ENCODE results near the gene KCNQ1.

Gene KCNQ1

GRCh38 chr11:2653198-2653551, 208.4 kb downstream of the KCNQ1 start:
- DNase-seq (ENCODE audit: low read depth): no peak

DNA sequence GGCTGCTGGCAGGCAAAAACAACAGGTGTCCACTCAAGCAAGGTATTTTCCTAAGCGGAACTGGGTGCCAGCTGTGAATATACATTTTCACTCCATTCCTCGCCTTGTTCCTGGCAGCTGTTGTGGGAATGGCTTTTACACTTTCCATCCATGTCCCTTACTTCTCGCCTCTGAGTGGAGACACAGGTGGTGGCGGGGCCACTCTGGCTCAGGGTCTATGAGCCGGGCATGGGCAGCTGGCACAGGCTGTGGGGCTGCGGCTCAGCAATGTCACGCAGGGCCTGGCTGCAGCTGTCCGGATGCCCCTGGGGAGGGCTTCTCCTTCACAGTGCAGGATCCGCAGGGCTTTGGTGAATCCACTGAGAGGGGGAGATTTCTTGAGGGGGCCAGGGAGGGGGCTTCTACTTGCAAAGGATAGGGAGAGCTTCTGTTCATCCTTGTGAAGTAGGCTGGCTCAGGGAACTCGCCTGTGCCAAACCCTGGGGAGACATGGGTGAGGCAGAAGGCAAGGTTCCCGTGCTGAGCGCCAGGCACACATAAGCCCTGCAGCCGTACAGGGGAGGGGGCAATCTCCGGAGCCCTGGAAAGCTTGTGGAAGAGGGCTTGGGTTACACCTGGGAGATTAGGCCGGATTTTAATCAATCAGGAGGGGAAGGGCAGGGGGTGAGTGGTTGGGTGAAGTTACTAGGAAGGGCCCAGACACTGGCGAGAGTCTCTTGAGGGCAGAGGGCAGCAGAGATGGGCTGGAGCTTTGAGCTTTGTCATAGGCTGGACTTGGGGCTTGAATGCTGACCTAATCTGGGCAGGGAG, 209.3 kb downstream of the KCNQ1 start:
- DNase-seq (ENCODE audit: low read depth): no peak

DNA sequence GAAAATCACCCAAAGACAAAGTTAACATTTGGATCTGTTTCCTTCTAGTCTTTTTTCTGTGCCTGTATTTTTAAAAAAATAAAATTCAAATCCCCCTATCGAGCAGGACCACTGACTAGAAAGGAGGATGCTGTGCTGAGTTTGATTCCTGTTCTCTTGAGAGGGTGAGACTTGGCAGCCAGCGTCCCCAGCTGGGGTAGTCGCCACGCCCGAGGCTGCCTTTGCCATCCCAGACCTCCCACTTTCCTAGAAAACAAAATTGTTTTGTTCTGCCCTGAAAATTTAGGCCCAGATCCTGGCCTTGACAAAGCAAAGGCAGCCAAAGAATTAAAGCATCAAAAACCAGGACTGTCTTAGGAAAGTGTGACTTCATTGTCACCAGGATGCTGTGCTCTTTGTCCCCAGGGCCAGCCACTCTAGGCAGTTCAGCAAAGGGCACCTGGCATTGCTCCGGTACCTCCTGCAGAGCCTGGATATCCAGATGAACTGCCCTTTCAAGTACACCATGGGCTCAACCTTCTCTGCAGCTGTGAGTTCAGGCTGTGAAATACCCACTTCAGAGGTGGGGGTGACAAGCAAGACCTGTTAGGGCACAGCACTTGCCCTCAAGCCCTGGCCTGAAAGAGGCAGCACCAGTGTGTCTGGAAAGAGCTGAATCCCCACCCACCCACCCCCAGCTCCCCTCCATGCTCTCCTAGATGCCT, 210.4 kb downstream of the KCNQ1 start:
- no peak for DNase-seq (ENCODE audit: low read depth)

DNA sequence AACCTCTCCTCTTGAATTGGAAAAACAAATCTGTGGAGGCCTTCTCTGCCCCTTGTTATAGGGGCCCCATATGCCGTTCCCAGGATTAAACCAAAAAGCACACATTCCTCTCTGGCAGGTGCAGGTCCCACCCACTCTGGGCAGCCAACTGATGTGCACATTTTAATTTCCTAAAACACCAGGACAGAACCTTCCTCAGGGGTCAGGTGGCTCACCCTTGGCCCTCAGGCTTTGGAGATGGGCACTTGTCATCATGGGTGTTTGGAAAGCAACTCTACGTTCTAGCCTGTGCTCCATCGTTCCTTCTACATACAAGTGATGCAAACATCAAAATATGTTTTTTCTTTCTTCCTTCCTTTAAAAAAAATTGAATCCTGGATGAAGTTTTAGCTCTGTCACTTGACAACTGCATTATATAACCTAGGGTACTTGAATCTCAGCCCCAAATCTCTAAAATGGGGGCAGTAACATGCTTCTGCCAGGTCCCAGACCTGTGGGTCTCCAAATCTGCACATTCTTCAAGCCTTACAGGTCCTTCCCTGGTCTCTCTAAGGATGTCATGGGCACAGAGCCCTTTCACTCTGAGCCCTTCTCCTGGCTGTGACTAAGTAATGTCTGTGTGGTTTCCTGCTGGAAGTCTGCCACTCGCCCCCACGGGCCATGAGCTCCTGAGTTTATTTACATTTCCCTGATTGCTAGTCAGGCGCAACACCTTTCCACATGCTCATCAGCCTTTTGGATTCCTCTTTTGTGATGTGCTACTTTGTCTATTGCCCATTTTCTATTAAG, 211.2 kb downstream of the KCNQ1 start:
- no peak for DNase-seq (ENCODE audit: low read depth)

- DNase-seq (ENCODE audit: low read depth): no peak
These were observed 212.1 kb downstream of the KCNQ1 start for GRCh38 chr11:2656859-2657258.

- no peak for DNase-seq (ENCODE audit: low read depth)
These were observed 213.0 kb downstream of the KCNQ1 start for GRCh38 chr11:2657697-2658284.

GRCh38 chr11:2660357-2660939, 215.6 kb downstream of the KCNQ1 start:
- no peak for DNase-seq (ENCODE audit: low read depth)

GRCh38 chr11:2661173-2662023, 216.6 kb downstream of the KCNQ1 start:
- DNase-seq (ENCODE audit: low read depth): no peak

DNA sequence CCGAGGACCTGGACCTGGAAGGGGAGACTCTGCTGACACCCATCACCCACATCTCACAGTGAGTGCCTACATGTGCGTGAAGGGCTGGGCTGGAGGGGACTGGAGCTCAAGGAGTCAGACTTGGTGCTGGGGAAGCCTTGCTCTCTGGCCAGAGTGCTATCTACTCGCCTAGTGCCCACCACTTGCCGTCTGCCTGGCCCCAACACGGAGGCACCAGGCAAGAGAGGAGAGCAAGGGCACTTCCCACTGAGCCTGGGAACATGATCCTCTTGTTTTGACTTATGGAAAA, 217.2 kb downstream of the KCNQ1 start:
- no peak for DNase-seq (ENCODE audit: low read depth)

GRCh38 chr11:2662430-2663299, 217.9 kb downstream of the KCNQ1 start:
- DNase-seq (ENCODE audit: low read depth): no peak

DNA sequence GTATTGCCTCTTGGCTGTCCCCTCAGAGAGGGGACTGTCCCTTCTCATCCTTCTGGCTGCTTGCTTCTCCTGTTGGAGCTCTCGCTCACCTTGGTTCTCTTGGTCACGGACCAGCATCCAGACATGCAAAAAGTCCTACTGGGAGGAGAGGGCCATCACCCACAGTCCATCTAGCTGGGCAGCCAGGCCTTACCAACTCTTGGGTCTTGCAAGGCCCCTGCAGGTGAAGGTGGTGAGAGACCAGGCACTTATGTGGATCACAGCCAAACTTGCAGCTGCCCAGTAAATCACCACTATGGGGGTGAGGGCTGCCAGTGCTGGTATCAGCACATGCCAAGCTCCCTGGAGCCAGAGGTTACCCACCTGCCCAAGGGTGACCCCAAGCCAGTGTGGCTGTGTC, 218.7 kb downstream of the KCNQ1 start:
- no peak for DNase-seq (ENCODE audit: low read depth)

DNA sequence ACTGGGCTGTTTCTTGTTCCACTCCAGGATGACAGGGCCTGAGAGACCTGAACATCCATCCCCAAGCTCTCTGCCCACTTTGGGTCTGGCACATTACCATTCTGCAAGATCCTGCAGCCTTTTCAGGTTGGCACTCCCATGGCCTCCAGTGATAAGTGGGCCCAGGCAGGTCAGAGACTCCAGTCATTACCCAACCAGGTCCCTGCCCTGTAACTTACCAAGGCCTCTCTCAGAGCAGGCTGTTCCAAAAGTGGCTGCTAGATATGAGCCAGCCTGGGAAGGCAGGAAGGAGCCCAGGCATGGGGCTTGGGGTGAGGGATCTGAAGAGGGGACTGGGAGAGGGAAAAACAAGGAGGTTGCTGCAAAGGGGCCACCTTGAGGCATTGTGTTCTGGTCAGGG, 219.1 kb downstream of the KCNQ1 start:
- no peak for DNase-seq (ENCODE audit: low read depth)

- no peak for DNase-seq (ENCODE audit: low read depth)
These were observed 219.6 kb downstream of the KCNQ1 start for GRCh38 chr11:2664376-2664775.

DNA sequence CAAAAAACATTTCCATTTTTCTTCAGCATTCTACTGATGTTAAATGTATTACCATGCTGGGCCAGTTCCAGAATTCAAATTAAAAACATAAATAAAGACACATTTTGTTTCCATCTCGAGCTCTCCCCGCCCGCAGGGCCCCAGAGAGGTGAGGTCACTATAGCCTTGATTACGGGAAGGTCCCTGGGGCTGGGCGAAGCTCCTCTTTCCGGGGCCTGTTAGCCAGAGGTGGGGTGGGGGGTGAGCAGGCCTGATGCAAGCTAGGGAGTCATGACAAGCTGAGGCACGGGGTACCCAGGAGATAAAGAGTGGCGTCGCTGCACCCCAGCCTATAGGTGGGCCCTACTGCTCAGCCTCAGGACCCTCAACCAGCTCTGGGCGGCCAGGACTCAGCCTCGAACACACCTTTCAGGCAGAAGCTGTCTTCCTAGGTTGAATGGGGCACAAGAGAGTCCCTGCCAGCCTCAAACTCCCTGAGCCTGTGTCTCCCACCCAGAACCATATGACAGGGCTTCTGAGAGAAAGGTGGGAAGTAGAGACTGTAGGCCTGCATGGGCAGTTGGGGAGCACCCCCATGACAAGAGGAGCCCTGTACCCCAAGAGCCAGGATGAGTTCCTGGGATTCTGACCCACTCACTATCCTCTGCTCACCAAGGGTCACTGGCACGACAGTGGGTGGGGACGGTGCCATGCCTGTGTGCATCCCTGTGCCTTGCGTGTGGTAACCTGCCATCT, 220.2 kb downstream of the KCNQ1 start:
- no peak for DNase-seq (ENCODE audit: low read depth)

DNA sequence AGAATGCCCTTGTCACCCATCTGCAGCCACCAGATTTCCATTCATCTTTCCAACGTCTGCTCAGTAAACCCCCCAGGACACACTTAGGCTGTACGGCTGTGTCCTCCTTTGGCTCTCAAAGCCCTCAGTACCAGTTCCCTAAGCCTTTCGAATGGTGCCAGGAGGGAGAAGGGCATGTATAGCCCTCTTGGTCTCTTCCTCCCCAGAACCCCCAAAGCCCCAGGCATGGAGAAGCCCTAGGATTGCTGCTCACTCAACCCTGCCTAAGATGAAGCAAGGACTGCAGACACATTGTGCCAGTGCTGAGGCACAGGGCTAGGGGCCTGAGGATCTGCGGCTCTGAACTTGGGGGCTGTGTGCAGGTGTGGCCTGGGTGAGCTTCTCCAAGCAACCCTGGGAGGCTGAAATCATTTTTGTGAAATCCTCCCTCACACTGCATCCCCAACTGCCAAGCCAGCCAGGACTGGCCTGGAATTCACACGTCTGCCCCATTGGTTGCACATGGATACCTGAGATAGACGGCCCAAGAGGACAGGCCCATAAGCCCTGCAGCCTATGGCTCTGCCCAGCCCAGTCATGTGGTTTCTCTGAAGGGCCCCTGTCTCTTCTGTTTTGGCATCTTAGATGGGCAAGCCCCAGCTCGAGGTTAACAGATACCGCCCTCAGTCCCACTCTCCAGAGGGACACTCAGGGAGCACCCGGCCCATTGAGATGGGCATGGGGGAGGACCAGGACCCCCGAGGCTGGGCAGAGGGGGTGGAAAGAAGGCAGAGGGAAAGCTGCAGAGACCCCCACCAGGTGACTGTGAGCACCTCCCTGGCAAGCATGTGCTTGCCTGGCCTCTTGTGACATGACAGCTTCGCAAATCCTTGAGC, 221.0 kb downstream of the KCNQ1 start:
- DNase-seq (ENCODE audit: low read depth): no peak

DNA sequence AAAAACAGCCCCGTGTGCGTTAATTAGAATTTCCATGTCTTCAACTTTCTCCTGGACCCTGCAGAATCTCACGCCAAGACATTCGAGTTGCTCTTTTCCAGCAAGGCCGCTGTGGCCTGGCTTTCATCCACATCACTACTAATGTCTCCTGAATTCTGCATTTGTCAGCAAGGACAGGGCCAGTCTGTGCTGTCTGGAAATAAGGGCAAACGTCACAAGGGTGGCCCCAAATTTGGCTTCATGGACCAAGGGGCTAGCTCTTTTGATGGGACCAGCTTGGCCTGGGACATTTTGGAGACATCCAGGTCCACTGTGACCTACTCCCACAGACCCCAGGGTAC, 221.6 kb downstream of the KCNQ1 start:
- no peak for DNase-seq (ENCODE audit: low read depth)

GRCh38 chr11:2666828-2667570, 222.2 kb downstream of the KCNQ1 start:
- DNase-seq (ENCODE audit: low read depth): no peak

DNA sequence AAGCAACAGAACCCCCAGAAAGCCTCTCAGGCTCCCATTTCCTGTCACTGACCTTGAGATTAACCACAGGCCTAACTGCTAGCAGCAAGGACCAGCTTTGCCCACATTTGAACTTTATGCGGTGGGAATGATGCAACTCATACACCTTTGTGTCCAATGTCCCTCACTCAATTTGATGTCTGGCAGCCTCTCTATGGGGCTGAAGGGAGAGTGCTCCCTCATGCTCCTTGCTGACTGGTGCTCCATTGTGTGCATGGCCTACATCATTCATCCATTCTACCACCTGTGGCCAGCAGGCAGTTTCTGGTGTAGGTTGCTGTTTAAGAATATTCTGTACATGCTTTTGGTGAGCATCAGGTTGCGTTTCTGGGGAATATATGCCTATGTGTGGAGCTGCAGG, 223.1 kb downstream of the KCNQ1 start:
- DNase-seq (ENCODE audit: low read depth): no peak
